ENCODE results near the gene BTD. TPM values are rescaled to one million over a fixed set of nuclear protein-coding genes. Genes with fewer than 3 reads are reported as not detected.
A peak's percentile ranks its signal among the peaks of the same experiment; 100 is the strongest.
"Not testable (repeated sequence)": the region's sequence is repeated elsewhere in the genome, so short reads cannot be mapped to it uniquely, and the experiment has no call there.

The BTD gene
- total and polyA plus RNA-seq, 12 donors = 4.8 to 17.2 (median 13.0) TPM

- H3K36me3 ChIP-seq = peaks cover 0 to 50% (median 19%) of the 10 kb centered on the region in 9 donors
- intact Hi-C loops (cut with DNase I) = no loop called here
- TF ChIP-seq CTCF (IDR thresholded peaks at IDR 0.05) = no peak
- ATAC-seq (peak; percentile 3 to 38 (median 28)), DNase-seq (no peak)
- H3K4me1 ChIP-seq = peaks cover 0 to 25% (median 18%) of the 10 kb centered on the region in 9 donors
- 0 to 1% methylated on average over 19 of the region's 19 CpGs for WGBS, 2 donors
- H3K27ac ChIP-seq = peak overlapping the region in 9 of 10 donors; percentile 56 to 91 (median 85)
- no peaks in the 10 kb centered on the region for H3K27me3 ChIP-seq
- no peaks in the 10 kb centered on the region for H3K9me3 ChIP-seq
- peak overlapping the region; percentile 60 to 96 (median 75) for H3K4me3 ChIP-seq
Observed at GRCh38 chr3:15601046-15601398, 523 bp upstream of the BTD start.

GRCh38 chr3:15602146-15602536 is 596 bp downstream of the BTD start:
- peaks cover 0 to 38% (median 19%) of the 10 kb centered on the region in 9 donors for H3K36me3 ChIP-seq
- no peaks in the 10 kb centered on the region for H3K27me3 ChIP-seq
- intact Hi-C loops (cut with DNase I) = no loop called here
- no peak for TF ChIP-seq CTCF (IDR thresholded peaks at IDR 0.05)
- ATAC-seq = peak in 5 of 8 donors; percentile 1 to 23 (median 4)
- peak overlapping the region; percentile 48 to 91 (median 84) for H3K27ac ChIP-seq
- H3K4me1 ChIP-seq = peaks cover 0 to 32% (median 18%) of the 10 kb centered on the region in 9 donors
- H3K9me3 ChIP-seq = no peaks in the 10 kb centered on the region
- DNase-seq = no peak
- 3 to 4% methylated on average over 9 of the region's 9 CpGs for WGBS, 2 donors
- peak overlapping the region; percentile 60 to 96 (median 75) for H3K4me3 ChIP-seq

GRCh38 chr3:15602816-15603215 is 1.3 kb downstream of the BTD start:
- ATAC-seq; intact Hi-C loops (cut with DNase I); DNase-seq; H3K27me3 ChIP-seq; H3K9me3 ChIP-seq: not testable (repeated sequence)
- Histone ChIP-seq H3K4me1 (peaks cover 0 to 39% (median 18%) of the 10 kb centered on the region in 9 donors), H3K36me3 (peaks cover 0 to 32% (median 18%) of the 10 kb centered on the region in 9 donors), H3K27ac (peak overlapping the region in 2 of 10 donors; percentile 90 to 91), H3K4me3 (peak overlapping the region in 6 of 10 donors; percentile 63 to 96 (median 79))
- WGBS, 2 donors = 93 to 96% methylated on average over 3 of the region's 3 CpGs

GRCh38 chr3:15604584-15604983 is 3.0 kb downstream of the BTD start:
- H3K27ac ChIP-seq; intact Hi-C loops (cut with DNase I); ATAC-seq; H3K9me3 ChIP-seq; H3K4me3 ChIP-seq; H3K27me3 ChIP-seq; DNase-seq: not testable (repeated sequence)
- WGBS, 2 donors = 88 to 94% methylated on average over 1 of the region's 1 CpG
- Histone ChIP-seq H3K4me1 (peaks cover 0 to 42% (median 18%) of the 10 kb centered on the region in 9 donors), H3K36me3 (peaks cover 0 to 14% (median 3%) of the 10 kb centered on the region in 9 donors)

- H3K27me3 ChIP-seq = no peaks in the 10 kb centered on the region
- intact Hi-C loops (cut with DNase I) = no loop called here
- peaks cover 0 to 30% (median 12%) of the 10 kb centered on the region in 9 donors for H3K4me1 ChIP-seq
- peak overlapping the region in 2 of 10 donors; percentile 2 to 14 for H3K27ac ChIP-seq
- 92 to 93% methylated on average over 2 of the region's 2 CpGs for WGBS, 2 donors
- TF ChIP-seq CTCF (IDR thresholded peaks at IDR 0.05) = no peak
- DNase-seq (no peak), ATAC-seq (no peak)
- peaks cover 0 to 6% (median 0%) of the 10 kb centered on the region in 9 donors for H3K36me3 ChIP-seq
- no peak overlapping the region for H3K4me3 ChIP-seq
- H3K9me3 ChIP-seq = no peaks in the 10 kb centered on the region
Observed at GRCh38 chr3:15606434-15606891, 4.9 kb downstream of the BTD start.
